HCT116 (cell line): ENCODE results near the gene MEIS1. TPM values are rescaled to one million over a fixed set of nuclear protein-coding genes. Genes with fewer than 3 reads are reported as not detected.

Experiments used
- ATAC-seq: fragments of 200-7000 bp; cut with Tn5 transposase; 2 replicates; pipeline ENCODE4 v1.9.1; 2020; ENCODE audit warnings: mild to moderate bottlenecking, moderate library complexity
- BruUV-seq: library from RNA; stranded (reverse); fragments of 400-500 nt; replicated peaks from 2 replicates; lab custom pipeline; 2021; lab: Mats Ljungman, UMichigan
- CTCF ChIA-PET: fragments of 300-600 bp; sonication (Branson Sonifier 250); formaldehyde crosslinking; loops from one replicate; lab custom pipeline; 2021; ENCODE audit warnings: antibody characterized with exemption; lab: Charles Lee
- POLR2A ChIA-PET: fragments of 300-600, 350-600 bp; sonication (Branson Sonifier 250); formaldehyde crosslinking; loops from one replicate; lab custom pipeline; 2021; ENCODE audit warnings: antibody characterized with exemption; lab: Charles Lee
- RAD21 ChIA-PET, 2 experiments: fragments of 300-600 bp; sonication (Branson Sonifier 250); formaldehyde crosslinking; loops; one replicate each; lab custom pipeline; 2023; ENCODE audit warnings: low total read pairs in 2 of 2; ENCODE audit not compliant: uncharacterized antibody in 2 of 2, unreplicated experiment in 2 of 2, low non-redundant PET in 1 of 2; lab: Charles Lee
- DNase-seq: peaks from one replicate; pipeline ENCODE4 v3.0.0-alpha.2; 2010; ENCODE audit warnings: low read depth, low spot score
- H2AFZ ChIP-seq: fragments of 200-600 bp; shearing (Covaris generic), sonication (generic); 2 replicates; pipeline ENCODE4 v1.6.1; 2017; ENCODE audit warnings: low read depth, mixed run types, mixed read lengths, antibody characterized with exemption, low read length; ENCODE audit not compliant: poor library complexity, severe bottlenecking
- H3K27ac ChIP-seq: 2 replicates; pipeline ENCODE4 v1.5.1; 2012; ENCODE audit warnings: low read depth, low read length
- H3K27me3 ChIP-seq: fragments of 200-600 bp; sonication (generic); 2 replicates; pipeline ENCODE4 v1.6.1; 2016; ENCODE audit warnings: mixed run types, low read length, mixed read lengths; ENCODE audit not compliant: insufficient read depth
- H3K36me3 ChIP-seq, 2 experiments: fragments of 200-500 bp in 1 of 2; fragments of 200-600 bp in 1 of 2; sonication (Bioruptor generic) in 1 of 2; sonication (generic) in 1 of 2; 2 replicates each; pipeline versions ENCODE4 v1.5.1 to v1.6.1; 2014 to 2016; ENCODE audit warnings: low read length in 2 of 2, inconsistent platforms in 1 of 2, mixed read lengths in 1 of 2, mixed run types in 1 of 2; ENCODE audit not compliant: insufficient read depth in 2 of 2, control insufficient read depth in 1 of 2
- H3K4me1 ChIP-seq, 2 experiments: fragments of 200-600 bp in 1 of 2; sonication (generic) in 1 of 2; 2 replicates each; pipeline versions ENCODE4 v1.5.1 to v1.6.1; 2012 to 2017; ENCODE audit warnings: low read length in 2 of 2, inconsistent platforms in 1 of 2, mild to moderate bottlenecking in 1 of 2, mixed read lengths in 1 of 2, mixed run types in 1 of 2, moderate library complexity in 1 of 2; ENCODE audit not compliant: insufficient read depth in 2 of 2, control insufficient read depth in 1 of 2
- H3K4me2 ChIP-seq: fragments of 200-600 bp; sonication (generic); 2 replicates; pipeline ENCODE4 v1.6.1; 2017; ENCODE audit warnings: mixed run types, low read length, mixed read lengths
- H3K4me3 ChIP-seq, 2 experiments: fragments of 200-600 bp in 1 of 2; sonication (generic) in 1 of 2; replicated peaks in 1 of 2; 2 replicates each; pipeline ENCODE4 v1.5.1; 2011 to 2016; ENCODE audit warnings: low read length in 2 of 2, control low read depth in 1 of 2, low read depth in 1 of 2, mild to moderate bottlenecking in 1 of 2, mixed read lengths in 1 of 2, mixed run types in 1 of 2
- H3K79me2 ChIP-seq: fragments of 200-600 bp; sonication (generic); 2 replicates; pipeline ENCODE4 v1.6.1; 2017; ENCODE audit warnings: mild to moderate bottlenecking, mixed run types, low read length, moderate library complexity, mixed read lengths; ENCODE audit not compliant: insufficient read depth
- H3K9ac ChIP-seq: fragments of 200-600 bp; sonication (generic); 2 replicates; pipeline ENCODE4 v1.6.1; 2016; ENCODE audit warnings: low read length, mixed read lengths
- H3K9me2 ChIP-seq: fragments of 200-600 bp; sonication (generic), shearing (Covaris generic); 2 replicates; pipeline ENCODE4 v1.6.1; 2017; ENCODE audit warnings: mixed run types, mild to moderate bottlenecking, moderate library complexity; ENCODE audit not compliant: insufficient read depth
- H3K9me3 ChIP-seq, 2 experiments: fragments of 200-500 bp in 1 of 2; fragments of 200-600 bp in 1 of 2; sonication (Bioruptor generic) in 1 of 2; sonication (generic) in 1 of 2; 2 replicates each; pipeline ENCODE4 v1.6.1; 2014 to 2017; ENCODE audit warnings: low read length in 2 of 2, mixed read lengths in 2 of 2, inconsistent platforms in 1 of 2, low read depth in 1 of 2, mild to moderate bottlenecking in 1 of 2, mixed run types in 1 of 2, moderate library complexity in 1 of 2; ENCODE audit not compliant: control insufficient read depth in 1 of 2, insufficient read depth in 1 of 2
- H4K20me1 ChIP-seq: fragments of 200-600 bp; sonication (generic), shearing (Covaris generic); 2 replicates; pipeline ENCODE4 v1.6.1; 2017; ENCODE audit warnings: mixed run types, mild to moderate bottlenecking, moderate library complexity; ENCODE audit not compliant: insufficient read depth
- ATF3 ChIP-seq: IDR thresholded peaks from 2 replicates; pipeline ENCODE4 v1.6.1; 2012
- CBX3 ChIP-seq: IDR thresholded peaks from 2 replicates; pipeline ENCODE4 v1.6.1; 2012; ENCODE audit warnings: low read depth
- CEBPB ChIP-seq: IDR thresholded peaks from 2 replicates; pipeline ENCODE4 v1.6.1; 2012; ENCODE audit warnings: low read depth
- EGR1 ChIP-seq: IDR thresholded peaks from 2 replicates; pipeline ENCODE4 v1.6.1; 2012; ENCODE audit warnings: low read depth
- EZH2phosphoT487 ChIP-seq: fragments of 200-600 bp; IDR thresholded peaks from 2 replicates; pipeline ENCODE4 v1.6.1; 2018; ENCODE audit warnings: antibody characterized with exemption, borderline replicate concordance
- FOSL1 ChIP-seq: IDR thresholded peaks from 2 replicates; pipeline ENCODE4 v1.6.1; 2012; ENCODE audit warnings: low read depth
- POLR2A ChIP-seq: IDR thresholded peaks from 2 replicates; pipeline ENCODE4 v1.7.0; 2011; ENCODE audit warnings: borderline replicate concordance; ENCODE audit not compliant: insufficient read depth, insufficient read length; ENCODE audit errors: extremely low read depth
- POLR2AphosphoS5 ChIP-seq: IDR thresholded peaks from 2 replicates; pipeline ENCODE4 v1.6.1; 2011; ENCODE audit warnings: mild to moderate bottlenecking, low read depth, low read length, moderate library complexity
- RAD21 ChIP-seq: IDR thresholded peaks from 2 replicates; pipeline ENCODE4 v1.6.1; 2012; ENCODE audit warnings: low read depth, mild to moderate bottlenecking
- SIN3A ChIP-seq: IDR thresholded peaks from 2 replicates; pipeline ENCODE4 v1.6.1; 2012; ENCODE audit warnings: low read depth
- SP1 ChIP-seq: IDR thresholded peaks from 2 replicates; pipeline ENCODE4 v1.6.1; 2012; ENCODE audit warnings: low read depth
- SRF ChIP-seq: IDR thresholded peaks from 2 replicates; pipeline ENCODE4 v1.6.1; 2012; ENCODE audit warnings: low read depth
- TCF7L2 ChIP-seq: IDR thresholded peaks from 2 replicates; pipeline ENCODE4 v1.7.0; 2011; ENCODE audit warnings: borderline replicate concordance, inconsistent platforms; ENCODE audit not compliant: insufficient read depth, insufficient read length; ENCODE audit errors: extremely low read depth
- YY1 ChIP-seq: IDR thresholded peaks from 2 replicates; pipeline ENCODE4 v1.6.1; 2011; ENCODE audit warnings: low read length, low read depth, moderate library complexity, mild to moderate bottlenecking; ENCODE audit not compliant: insufficient replicate concordance; ENCODE audit errors: extremely low read depth
- ZFX ChIP-seq: fragments of 450-650 bp; IDR thresholded peaks from 2 replicates; pipeline ENCODE4 v1.6.1; 2017
- ZNF274 ChIP-seq: fragments of 200-500 bp; sonication (Bioruptor generic); IDR thresholded peaks from 2 replicates; pipeline ENCODE4 v1.6.1; 2014; ENCODE audit warnings: mild to moderate bottlenecking, low read depth, low read length, inconsistent platforms
- intact Hi-C: fragments of 100-400 bp; cut with micrococcal nuclease; formaldehyde crosslinking; loops from 2 replicates; pipeline ENCODE4 v1.10.0; 2022
- total RNA-seq: library from RNA; stranded (reverse); gene quantifications from one replicate; pipeline ENCODE4 v1.2.1, GENCODE V29; 2021; ENCODE audit not compliant: unreplicated experiment

MEIS1 gene
- total RNA-seq, 1 experiment from 2014 or later: 0.32 TPM

GRCh38 chr2:66429693-66430504 lies 5.0 kb upstream of the MEIS1 start:
- Histone ChIP-seq H3K27me3 (no peaks in the 10 kb centered on the region), H3K9me3 (no peaks in the 10 kb centered on the region), H4K20me1 (no peaks in the 10 kb centered on the region), H3K79me2 (no peaks in the 10 kb centered on the region), H3K4me3 (no peak overlapping the region), H3K4me2 (no peak overlapping the region), H3K36me3 (no peaks in the 10 kb centered on the region), H3K9me2 (no peaks in the 10 kb centered on the region), H3K4me1 (no peaks in the 10 kb centered on the region), H3K9ac (no peak overlapping the region), H3K27ac (no peak overlapping the region), H2AFZ (no peak overlapping the region)
- no TSS peak for BruUV-seq
- ChIA-PET POLR2A (no interaction called here), CTCF (interaction anchor here (0.8 kb wide), 1 partner anchor 1410 kb away, joined by 4 read pairs; no protein-coding TSS in a partner anchor), RAD21 (no interaction called here)
- intact Hi-C loops: loop anchor here (1.0 to 10.0 kb wide), 5 partner anchors 785 to 1411 kb away; no protein-coding TSS in a partner anchor
- TF ChIP-seq EGR1 (no peak), POLR2A (no peak), YY1 (no peak), CEBPB (no peak), SRF (no peak), ZNF274 (no peak), SIN3A (no peak), RAD21 (no peak), POLR2AphosphoS5 (no peak), CBX3 (no peak), FOSL1 (no peak), ZFX (no peak), SP1 (no peak), EZH2phosphoT487 (no peak), TCF7L2 (no peak), ATF3 (no peak)
- DNase-seq: no peak
- ATAC-seq: no peak
